NCI-H524 (cell line): Measurements from ENCODE around the gene NRDE2.

Source experiments
- DNase-seq, 2 experiments: peaks; one replicate each; lab custom pipeline; 2025; lab: John Stamatoyannopoulos, UW

NRDE2 gene

GRCh38 chr14:90299408-90299807 lies 32.3 kb downstream of the NRDE2 start:
- DNase-seq = no peak

- no peak for DNase-seq
Measured at GRCh38 chr14:90297876-90298629, 33.7 kb downstream of the NRDE2 start.

GRCh38 chr14:90296641-90297040 lies 35.1 kb downstream of the NRDE2 start:
- DNase-seq = no peak

- DNase-seq = no peak
Measured at GRCh38 chr14:90295870-90296516, 35.7 kb downstream of the NRDE2 start.

GRCh38 chr14:90294872-90295271 lies 36.9 kb downstream of the NRDE2 start:
- DNase-seq = no peak

- no peak for DNase-seq
Measured at GRCh38 chr14:90293766-90294730, 37.7 kb downstream of the NRDE2 start.

GRCh38 chr14:90291699-90292098 lies 40.0 kb downstream of the NRDE2 start:
- no peak for DNase-seq

- no peak for DNase-seq
Measured at GRCh38 chr14:90290337-90291011, 41.3 kb downstream of the NRDE2 start.

GRCh38 chr14:90288651-90289355 lies 42.9 kb downstream of the NRDE2 start:
- DNase-seq = peak; percentile 96 to 100

- DNase-seq = peak in 1 of 2 experiments; percentile 50
Measured at GRCh38 chr14:90287791-90288190, 44.0 kb downstream of the NRDE2 start.

- no peak for DNase-seq
Measured at GRCh38 chr14:90281756-90282155, 50.0 kb downstream of the NRDE2 start.

GRCh38 chr14:90281261-90281660 lies 50.5 kb downstream of the NRDE2 start:
- DNase-seq = no peak

- DNase-seq = no peak
Measured at GRCh38 chr14:90280096-90280495, 51.6 kb downstream of the NRDE2 start.

GRCh38 chr14:90278199-90279175 lies 53.3 kb downstream of the NRDE2 start:
- no peak for DNase-seq

GRCh38 chr14:90277581-90278198 lies 54.1 kb downstream of the NRDE2 start:
- no peak for DNase-seq

GRCh38 chr14:90276646-90277367 lies 54.9 kb downstream of the NRDE2 start:
- peak; percentile 97 to 99 for DNase-seq

- DNase-seq = peak in 1 of 2 experiments; percentile 23
Measured at GRCh38 chr14:90275820-90276219, 55.9 kb downstream of the NRDE2 start.

GRCh38 chr14:90275458-90275814 lies 56.3 kb downstream of the NRDE2 start:
- no peak for DNase-seq
